ENCODE results near the gene GRIA1.

Gene GRIA1

DNA sequence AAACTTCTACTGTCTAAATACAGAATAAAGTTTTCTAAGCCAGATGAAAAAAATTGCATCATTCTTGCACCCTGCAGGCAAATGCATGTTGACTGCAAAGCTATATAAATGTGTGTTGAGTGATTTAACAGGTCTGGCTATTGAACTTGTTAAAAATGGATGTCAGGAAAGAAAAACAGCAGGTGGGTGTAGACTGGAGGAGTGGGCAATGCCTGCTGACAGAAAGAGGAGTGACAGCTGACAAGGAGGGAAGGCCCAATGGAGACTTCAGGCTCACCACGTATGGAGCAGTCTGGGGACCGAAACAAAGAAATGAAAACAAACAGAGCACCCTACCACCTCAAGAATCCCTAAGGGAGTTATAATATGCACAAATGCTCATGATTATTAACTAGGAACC, 127.8 kb downstream of the GRIA1 start:
- no peak for DNase-seq

DNA sequence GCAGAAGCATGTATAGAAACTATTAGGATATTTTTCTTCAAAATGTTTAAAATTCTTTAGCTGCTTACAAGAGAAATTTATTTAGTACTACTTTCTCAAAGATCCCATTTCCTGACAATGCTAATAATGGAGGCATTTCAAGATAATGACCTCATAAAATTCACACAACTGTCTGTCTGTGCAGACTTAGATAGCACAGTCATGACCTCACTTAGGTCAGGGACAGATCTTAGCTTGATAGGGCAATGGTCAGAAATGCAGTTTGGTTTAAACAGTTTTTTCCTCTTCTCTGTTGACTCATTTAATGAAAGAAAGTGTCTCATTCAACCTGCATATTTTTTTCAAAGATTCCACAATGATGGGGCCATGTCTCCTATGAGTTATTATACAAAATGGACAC, 128.4 kb downstream of the GRIA1 start:
- no peak for DNase-seq

DNA sequence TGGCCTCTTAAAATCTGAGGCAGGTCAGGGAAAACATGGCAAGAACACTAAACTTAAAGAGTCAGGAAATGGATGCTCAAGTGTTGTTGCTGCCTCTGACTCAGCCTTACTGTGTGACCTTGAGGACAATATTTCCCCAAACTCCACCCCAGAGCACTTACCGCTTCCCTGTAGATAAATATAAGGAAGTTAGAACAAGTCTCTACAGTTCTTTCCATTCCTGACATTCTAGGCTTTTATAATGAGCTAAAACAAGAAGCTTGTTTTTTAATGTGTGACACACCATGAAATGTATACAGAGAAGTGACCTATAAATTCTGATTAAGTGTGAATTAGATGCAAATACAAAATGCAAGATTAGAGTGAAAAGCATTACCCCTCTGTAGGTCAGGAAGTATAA, 129.3 kb downstream of the GRIA1 start:
- DNase-seq = no peak

DNA sequence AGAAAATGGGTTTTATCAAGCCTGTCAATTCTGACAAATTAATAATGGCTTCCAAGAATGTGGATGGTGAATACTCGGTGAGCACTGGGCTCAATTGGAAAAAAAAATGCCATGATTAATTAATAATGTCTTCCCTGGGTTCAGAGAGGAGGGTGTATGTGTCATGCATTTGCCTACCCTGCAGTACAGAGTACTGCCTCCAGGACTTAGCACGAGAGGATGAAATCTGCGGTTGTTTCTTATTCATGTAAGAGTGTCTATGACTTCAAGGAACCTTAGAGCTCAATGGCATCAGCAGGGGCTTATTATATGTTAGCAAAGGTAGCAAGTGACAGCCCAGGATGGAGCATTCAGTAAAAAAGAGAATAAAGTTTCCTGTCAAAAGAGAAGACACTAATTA, 132.7 kb downstream of the GRIA1 start:
- DNase-seq = no peak

GRCh38 chr5:153623751-153624450, 133.4 kb downstream of the GRIA1 start:
- no peak for DNase-seq

DNA sequence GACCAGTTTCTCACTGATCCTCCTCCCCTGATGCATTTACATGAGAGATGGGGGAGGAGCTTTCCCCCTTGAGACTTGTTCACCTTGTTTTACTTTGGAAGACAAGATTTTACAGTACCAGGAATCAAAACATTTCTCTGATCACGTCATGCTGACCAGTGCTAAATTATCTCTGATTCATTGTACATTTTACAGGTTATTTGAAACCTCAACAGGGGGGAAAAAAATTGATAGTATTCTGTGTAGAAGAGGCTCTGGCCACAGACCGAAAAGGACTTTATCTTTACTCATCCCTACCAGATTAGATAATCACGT, 133.9 kb downstream of the GRIA1 start:
- no peak for DNase-seq

DNA sequence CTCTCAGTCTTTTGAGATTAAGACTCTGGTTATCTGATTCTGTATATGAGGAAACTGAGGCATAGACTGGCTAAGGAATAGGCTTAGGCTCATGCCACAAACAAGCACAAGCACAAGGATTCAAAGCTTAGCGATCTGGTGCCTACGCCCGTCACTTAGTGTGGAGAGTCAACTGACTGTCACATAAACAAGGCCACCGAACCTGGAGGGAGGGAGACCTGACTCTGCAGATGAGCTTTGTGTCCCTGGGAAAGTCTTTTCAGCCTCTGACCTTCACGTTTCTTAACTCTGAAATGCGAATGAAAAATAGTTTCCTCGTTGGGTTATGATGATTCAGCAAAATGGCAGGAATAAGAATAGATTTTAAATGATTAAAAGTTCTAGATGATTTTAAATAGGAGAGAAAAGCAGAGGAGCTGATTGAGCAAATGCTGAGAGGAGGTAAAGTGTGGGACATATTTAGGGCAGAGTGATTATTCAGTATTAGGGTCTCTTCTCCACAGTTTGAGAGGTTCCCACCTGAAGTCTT, 135.4 kb downstream of the GRIA1 start:
- no peak for DNase-seq

DNA sequence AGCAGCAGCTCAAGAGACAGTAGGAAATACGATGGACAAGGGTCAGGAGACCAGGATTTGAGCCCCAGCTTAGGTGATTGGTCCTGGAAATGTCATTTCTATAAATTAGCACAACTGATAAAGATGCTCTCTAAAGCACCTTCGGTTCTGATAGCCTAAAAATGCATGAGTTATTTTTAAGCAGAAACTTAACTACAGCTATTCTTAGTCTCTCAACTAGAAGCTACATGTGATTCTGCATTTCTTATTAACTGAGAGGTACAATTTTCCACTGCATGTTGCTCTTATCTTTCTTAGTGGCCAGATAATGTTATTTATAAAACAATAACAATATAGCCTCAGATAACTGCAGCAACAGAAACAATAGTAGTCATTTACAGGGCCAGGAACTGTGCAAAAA, 136.4 kb downstream of the GRIA1 start:
- no peak for DNase-seq

DNA sequence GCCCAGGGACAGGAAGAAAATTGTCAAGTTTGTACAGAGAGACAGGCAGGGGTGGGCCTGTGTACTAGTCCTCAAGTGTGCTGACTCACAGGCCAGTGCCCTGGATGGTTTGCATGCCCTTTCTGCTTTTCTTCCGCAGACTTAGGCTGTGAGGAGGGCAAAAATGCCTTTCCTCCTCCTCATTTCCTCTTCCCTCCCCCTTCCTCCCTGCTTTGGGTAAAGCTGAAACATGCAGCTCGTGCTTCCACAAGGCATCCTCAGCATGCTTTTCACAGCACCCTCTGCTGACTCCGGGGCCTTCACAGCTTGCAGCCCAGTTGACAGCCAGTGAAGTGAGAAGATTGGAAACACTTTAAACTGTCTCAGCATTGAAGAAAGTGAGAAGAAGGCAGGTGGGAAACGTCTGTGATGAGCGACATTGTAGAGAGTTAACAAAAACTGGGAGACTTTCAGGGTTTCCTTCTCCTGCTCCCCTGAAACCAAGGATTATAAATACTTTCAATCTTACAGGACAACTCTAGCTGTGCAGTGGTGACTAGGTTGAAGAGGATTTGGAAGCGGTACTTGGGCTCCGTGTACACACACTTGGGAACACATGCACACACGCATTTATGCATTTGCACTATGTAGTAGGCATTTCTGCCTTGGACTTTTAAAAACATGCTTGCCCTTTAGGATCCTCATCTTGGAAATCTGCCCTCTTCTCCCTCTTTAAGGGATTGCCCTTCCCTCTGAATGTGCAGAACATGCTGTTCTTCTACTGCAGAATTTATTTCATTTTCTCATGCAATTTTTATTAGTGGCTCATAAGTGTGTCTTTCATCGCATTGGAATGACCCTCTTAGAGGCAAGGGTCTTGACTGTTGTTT, 138.8 kb downstream of the GRIA1 start:
- DNase-seq = no peak

GRCh38 chr5:153630546-153630945, 140.1 kb downstream of the GRIA1 start:
- DNase-seq = no peak

DNA sequence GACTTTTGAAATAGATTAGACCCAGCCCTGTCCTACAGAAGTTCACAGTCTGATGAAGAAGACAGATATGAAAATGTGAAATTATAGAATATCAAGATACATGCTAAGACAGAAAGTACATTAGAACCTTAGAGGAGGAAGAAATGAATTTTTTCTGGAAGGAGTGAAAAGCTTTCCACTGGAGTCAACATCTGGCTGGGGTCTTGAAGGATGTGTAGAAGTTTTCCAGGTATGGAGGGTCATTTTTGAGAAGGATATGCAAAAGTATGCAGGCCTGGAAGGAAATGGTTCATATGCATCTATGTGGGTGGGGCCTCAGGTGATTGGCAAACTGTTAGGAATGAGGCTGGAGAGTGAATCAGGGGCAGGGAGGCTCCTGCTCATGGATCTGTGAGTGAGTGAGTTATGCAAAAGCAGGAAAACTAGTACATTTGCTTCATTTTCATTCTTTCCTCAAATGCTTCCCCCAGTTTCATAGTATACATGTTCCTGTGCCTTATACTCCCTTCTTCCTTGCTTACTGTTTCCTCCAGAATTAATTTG, 142.3 kb downstream of the GRIA1 start:
- no peak for DNase-seq

DNA sequence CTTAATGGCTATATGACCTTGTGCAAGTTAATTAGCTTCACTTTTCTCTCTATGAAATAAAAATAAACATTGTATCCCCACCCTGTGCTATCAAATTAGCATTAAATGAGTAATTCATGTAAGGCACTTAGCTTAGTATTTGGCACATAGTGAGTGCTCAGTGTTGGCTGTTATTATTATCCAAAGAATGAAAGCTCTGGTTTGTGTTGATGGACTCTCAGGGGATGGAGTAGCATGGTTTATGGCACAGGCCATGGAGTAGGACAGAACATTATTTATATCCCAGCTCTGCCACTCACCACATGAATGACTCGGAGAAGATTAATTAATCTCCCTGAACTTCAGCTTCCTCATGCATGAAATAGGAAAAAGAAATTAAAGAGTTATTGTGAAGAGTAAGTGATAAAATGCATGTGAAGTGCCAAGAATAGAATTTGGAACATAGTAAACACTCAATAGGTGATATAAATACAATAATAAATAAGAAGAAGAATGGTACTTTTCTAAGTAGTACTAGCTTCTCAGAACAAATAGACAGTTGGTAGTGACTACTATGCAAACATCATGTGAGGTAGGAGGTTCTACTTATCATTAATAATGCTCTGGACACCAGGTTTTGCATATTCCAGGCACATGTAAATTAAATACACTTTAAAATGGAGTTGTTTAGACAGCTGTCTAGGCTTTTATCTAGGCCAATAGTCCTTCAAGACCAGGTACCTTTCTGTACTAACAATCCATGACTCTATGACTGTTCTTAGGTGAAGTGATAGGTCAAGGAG, 146.4 kb downstream of the GRIA1 start:
- no peak for DNase-seq

GRCh38 chr5:153640293-153640692, 149.8 kb downstream of the GRIA1 start:
- no peak for DNase-seq

GRCh38 chr5:153641183-153641688, 150.8 kb downstream of the GRIA1 start:
- DNase-seq = no peak

GRCh38 chr5:153654504-153655200, 164.2 kb downstream of the GRIA1 start:
- DNase-seq = no peak

DNA sequence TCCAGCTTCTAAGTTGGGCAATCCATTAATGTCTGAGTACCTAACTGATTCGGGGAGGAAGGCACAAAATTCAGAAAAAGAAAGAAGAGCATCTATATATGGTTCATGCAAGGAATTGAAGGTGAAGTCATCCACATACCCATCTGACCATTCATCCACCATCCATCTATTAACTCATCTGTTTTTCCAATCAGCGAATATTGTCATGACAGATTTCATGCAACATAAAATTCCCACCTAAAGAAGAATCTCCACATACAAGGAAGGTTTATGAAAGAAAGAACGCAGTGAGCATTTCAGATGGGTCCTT, 164.7 kb downstream of the GRIA1 start:
- no peak for DNase-seq

- no peak for DNase-seq
Observed at GRCh38 chr5:153658149-153658548, 167.7 kb downstream of the GRIA1 start.

- no peak for DNase-seq
Observed at GRCh38 chr5:153658606-153659005, 168.1 kb downstream of the GRIA1 start.

DNA sequence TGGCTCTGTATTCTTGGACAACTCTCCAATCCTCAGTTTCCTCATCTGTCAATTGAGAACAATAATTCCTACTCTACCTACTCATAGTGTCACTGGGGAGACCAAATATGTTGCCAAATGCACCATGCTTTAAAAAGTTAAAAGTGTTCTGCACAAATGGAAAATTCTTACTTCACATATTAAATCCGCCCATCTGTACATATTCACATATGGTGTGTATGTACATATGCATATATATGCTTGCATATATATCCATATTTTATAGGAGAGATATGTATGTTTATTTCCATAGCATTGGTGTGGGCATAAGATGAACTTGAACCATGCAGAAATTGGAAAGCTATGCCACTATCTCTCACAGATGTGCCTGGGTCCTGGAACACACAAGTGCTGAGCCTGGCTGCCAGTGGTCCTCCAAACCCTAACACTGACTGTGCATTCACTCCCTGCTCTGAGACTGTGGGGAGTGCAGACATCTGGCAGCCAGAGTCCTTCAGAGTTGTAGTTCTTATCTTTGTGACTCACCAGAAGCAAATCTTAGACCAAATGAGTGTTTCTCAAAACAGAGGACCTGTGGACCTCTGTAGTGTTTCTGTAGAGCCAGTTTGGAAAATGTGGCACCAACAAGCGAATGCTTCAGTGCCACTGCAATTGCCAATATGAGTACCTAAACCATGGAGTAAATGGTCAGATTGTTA, 168.7 kb downstream of the GRIA1 start:
- no peak for DNase-seq

GRCh38 chr5:153660919-153661318, 170.4 kb downstream of the GRIA1 start:
- DNase-seq = no peak

DNA sequence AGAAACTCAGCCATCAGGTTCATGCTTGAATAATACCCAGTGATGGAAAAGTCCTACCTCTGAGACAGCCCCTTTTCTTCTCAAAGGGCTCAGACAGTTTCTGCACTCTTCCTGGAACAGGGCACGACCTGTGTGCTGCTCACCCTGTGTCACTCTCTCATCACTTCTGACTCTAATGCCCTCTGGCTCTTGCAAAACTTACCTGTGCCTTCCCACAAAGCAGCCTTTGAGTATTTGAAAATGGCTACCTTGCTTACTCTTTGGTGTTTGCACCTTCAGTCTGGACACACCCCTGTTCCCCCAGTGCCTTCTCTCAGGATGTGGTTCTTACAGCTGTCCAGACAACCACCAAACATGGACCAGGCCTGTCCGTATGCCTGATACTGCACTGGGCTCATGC, 171.4 kb downstream of the GRIA1 start:
- DNase-seq = no peak

- no peak for DNase-seq
Observed at GRCh38 chr5:153670101-153670500, 179.6 kb downstream of the GRIA1 start.
